Nephron progenitor cell (in vitro differentiated cells): Measurements from ENCODE around the gene IL21R.
"Not testable (repeated sequence)": the region's sequence is repeated elsewhere in the genome, so short reads cannot be mapped to it uniquely, and the experiment has no call there.

Source experiments
- DNase-seq: peaks from one replicate; pipeline ENCODE4 v3.0.0; 2021
- H3K27ac Mint-ChIP-seq: 2 replicates; pipeline ENCODE4 v1.8.0; 2021; ENCODE audit warnings: mild to moderate bottlenecking, moderate library complexity, mixed read lengths
- H3K27me3 Mint-ChIP-seq: 2 replicates; pipeline ENCODE4 v1.8.0; 2021; ENCODE audit warnings: mild to moderate bottlenecking, low read depth, mixed read lengths; ENCODE audit not compliant: poor library complexity
- H3K36me3 Mint-ChIP-seq: 2 replicates; pipeline ENCODE4 v1.8.0; 2021; ENCODE audit warnings: low read depth, mixed read lengths
- H3K4me1 Mint-ChIP-seq: 2 replicates; pipeline ENCODE4 v1.8.0; 2021; ENCODE audit warnings: mixed read lengths
- H3K4me3 Mint-ChIP-seq: 2 replicates; pipeline ENCODE4 v1.8.0; 2021; ENCODE audit warnings: mild to moderate bottlenecking, moderate library complexity, mixed read lengths
- H3K9me3 Mint-ChIP-seq: 2 replicates; pipeline ENCODE4 v1.8.0; 2021; ENCODE audit warnings: mild to moderate bottlenecking, moderate library complexity, mixed read lengths
- TF ChIP-seq, protein P1 (sequence below): fragments of 200-600 bp; sonication (generic); IDR thresholded peaks from 2 replicates; pipeline ENCODE4 v1.5.0; 2021; ENCODE audit warnings: antibody characterized with exemption

The IL21R gene

DNA sequence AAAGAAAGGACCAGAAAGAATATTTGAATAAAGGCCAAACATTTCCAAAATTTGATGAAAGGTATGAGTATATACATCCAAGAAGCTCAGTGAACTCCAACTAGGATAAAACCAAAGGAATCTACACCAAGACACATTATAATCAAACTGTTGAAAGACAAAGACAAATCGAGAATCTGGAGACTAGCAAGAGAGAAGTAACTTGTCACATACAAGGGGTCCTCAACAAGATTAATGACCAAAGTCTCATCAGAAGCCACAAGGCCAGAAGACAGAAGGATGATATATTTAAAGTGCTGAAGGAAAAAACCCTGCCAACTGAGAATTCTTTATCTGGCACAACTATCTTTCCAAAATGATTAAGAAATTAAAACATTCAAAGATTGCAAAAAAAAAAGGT lies 9.3 kb upstream of the IL21R start:
- TF ChIP-seq, protein P1, sequence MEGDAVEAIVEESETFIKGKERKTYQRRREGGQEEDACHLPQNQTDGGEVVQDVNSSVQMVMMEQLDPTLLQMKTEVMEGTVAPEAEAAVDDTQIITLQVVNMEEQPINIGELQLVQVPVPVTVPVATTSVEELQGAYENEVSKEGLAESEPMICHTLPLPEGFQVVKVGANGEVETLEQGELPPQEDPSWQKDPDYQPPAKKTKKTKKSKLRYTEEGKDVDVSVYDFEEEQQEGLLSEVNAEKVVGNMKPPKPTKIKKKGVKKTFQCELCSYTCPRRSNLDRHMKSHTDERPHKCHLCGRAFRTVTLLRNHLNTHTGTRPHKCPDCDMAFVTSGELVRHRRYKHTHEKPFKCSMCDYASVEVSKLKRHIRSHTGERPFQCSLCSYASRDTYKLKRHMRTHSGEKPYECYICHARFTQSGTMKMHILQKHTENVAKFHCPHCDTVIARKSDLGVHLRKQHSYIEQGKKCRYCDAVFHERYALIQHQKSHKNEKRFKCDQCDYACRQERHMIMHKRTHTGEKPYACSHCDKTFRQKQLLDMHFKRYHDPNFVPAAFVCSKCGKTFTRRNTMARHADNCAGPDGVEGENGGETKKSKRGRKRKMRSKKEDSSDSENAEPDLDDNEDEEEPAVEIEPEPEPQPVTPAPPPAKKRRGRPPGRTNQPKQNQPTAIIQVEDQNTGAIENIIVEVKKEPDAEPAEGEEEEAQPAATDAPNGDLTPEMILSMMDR, result no peak

DNA sequence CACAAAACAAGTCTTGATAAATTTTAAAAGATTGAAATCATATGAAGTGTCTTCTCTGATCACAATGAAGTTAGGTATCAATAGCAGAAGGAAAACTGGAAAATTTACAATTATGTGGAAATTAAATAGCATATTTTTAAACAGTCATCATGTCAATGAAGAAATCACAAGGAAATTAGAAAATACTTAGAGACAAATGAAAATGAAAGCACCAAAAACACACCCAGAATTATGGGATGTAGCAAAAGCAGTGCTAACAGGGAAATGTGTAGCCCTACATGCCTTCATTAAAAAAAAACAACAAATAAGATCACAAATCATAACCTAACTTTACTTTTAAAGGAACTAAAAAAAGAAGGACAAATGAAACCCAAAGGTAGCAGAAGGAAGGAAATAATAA lies 7.5 kb upstream of the IL21R start:
- H3K27me3 Mint-ChIP-seq, result peaks cover 2% of the 10 kb centered on the region
- TF ChIP-seq, protein P1, result no peak
- no peak overlapping the region for H3K4me3 Mint-ChIP-seq
- H3K4me1 Mint-ChIP-seq, result no peaks in the 10 kb centered on the region
- H3K36me3 Mint-ChIP-seq, result no peaks in the 10 kb centered on the region
- H3K27ac Mint-ChIP-seq, result no peak overlapping the region
- DNase-seq, result no peak
- H3K9me3 Mint-ChIP-seq, result peaks cover 58% of the 10 kb centered on the region

More for the DNA sequence above, 9.3 kb upstream of the IL21R start:
- peaks cover 60% of the 10 kb centered on the region for H3K9me3 Mint-ChIP-seq
- H3K4me1 Mint-ChIP-seq, result no peaks in the 10 kb centered on the region
- no peak overlapping the region for H3K4me3 Mint-ChIP-seq
- no peak overlapping the region for H3K27ac Mint-ChIP-seq
- no peak for DNase-seq
- H3K36me3 Mint-ChIP-seq, result no peaks in the 10 kb centered on the region
- H3K27me3 Mint-ChIP-seq, result peaks cover 3% of the 10 kb centered on the region

DNA sequence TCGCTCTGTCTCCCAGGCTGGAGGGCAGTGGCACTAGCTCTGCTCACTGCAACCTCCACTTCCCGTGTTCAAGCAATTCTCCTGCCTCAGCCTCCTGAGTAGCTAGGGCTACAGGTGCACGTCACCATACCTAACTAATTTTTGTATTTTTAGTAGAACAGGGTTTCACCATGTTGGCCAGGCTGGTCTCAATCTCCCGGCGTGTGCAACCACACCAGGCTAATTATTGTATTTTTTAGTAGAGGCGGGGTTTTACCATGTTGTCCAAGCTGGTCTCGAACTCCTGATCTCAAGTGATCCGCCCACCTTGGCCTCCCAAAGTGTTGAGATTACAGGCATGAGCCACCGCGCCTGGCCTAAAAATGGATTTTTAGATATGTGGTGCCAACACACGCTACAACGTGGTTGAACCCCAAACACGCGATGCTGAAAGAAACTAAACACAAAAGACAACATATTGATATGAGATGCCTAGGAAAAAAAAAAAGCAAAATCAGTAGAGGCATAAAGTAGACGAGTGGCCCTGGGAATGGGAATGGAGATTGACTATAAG lies 3.6 kb upstream of the IL21R start:
- H3K4me1 Mint-ChIP-seq, H3K4me3 Mint-ChIP-seq, DNase-seq, H3K36me3 Mint-ChIP-seq: not testable (repeated sequence)
- Mint-ChIP-seq H3K27me3 (peaks cover 14% of the 10 kb centered on the region), H3K27ac (peak overlapping the region; percentile 40), H3K9me3 (peaks cover 34% of the 10 kb centered on the region)

DNA sequence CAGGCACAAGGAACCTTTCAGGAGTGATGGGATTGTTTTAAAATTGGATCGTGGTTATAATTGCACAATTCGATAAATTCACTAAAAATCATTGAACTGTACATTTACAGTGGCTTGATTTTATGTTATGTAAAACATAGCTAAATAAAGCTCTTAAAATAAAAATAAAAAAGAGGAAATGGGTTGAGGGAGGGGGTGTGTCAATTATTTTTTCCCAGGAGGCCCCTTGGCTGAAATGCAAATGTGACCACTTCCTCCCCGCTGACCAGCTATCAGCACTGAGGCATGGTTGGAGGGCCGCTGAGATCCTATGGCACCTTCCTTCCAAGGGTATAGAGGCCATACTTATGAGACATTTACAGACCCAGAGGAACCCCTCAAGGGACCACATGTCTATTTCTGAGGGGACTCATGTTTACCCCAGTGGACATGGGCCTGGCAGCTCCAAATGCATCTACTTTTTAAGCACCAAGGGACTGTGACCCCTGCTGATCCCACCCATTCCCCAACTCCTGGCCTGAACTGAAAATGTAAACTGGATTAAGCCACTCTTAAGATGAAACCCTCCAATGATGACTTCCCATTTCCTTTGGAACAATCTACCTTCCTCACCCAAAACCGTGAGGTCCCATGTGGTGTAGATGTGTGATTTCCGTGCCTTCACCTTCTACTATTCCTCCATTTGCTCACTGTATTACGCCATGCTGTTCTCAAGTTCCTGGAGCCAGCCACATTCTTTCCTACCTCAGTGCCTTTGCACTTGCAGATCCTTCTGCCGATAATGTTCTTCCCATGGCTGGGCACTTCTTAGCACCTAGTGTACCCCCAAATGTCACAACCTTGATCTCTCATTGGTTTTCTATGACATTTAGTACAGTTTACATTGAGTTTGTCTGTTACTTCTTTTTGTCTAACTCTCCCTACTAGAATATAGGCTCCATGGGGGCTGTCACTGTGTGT lies 2.8 kb upstream of the IL21R start:
- no peaks in the 10 kb centered on the region for H3K36me3 Mint-ChIP-seq
- H3K9me3 Mint-ChIP-seq, result peaks cover 29% of the 10 kb centered on the region
- no peak for DNase-seq
- H3K27ac Mint-ChIP-seq, result peak overlapping the region; percentile 40
- H3K27me3 Mint-ChIP-seq, result peaks cover 14% of the 10 kb centered on the region
- H3K4me1 Mint-ChIP-seq, result no peaks in the 10 kb centered on the region
- no peak overlapping the region for H3K4me3 Mint-ChIP-seq
- TF ChIP-seq, protein P1, result no peak

DNA sequence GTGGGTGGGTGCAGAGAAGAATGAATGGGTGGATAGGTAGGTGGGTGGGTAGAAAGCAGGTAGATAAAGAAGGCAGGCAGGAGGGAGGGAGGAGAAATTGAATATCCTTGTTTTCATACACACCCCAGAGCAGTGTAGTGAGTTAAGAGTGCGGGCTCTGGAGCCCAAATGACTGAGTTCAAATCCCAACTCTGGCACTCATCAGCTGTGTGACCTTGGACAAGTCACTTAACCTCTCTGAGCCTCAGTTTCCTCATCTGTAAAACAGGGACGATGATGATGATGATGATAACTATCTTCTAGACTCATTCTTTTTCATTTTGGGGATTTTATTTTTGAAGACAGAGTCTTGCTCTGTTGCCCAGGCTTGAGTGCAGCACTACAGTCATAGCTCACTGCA lies 2.0 kb upstream of the IL21R start:
- Mint-ChIP-seq H3K4me3 (no peak overlapping the region), H3K36me3 (no peaks in the 10 kb centered on the region), H3K27me3 (peaks cover 14% of the 10 kb centered on the region), H3K9me3 (peaks cover 21% of the 10 kb centered on the region), H3K4me1 (no peaks in the 10 kb centered on the region), H3K27ac (no peak overlapping the region)
- DNase-seq, result no peak
- TF ChIP-seq, protein P1, result no peak

DNA sequence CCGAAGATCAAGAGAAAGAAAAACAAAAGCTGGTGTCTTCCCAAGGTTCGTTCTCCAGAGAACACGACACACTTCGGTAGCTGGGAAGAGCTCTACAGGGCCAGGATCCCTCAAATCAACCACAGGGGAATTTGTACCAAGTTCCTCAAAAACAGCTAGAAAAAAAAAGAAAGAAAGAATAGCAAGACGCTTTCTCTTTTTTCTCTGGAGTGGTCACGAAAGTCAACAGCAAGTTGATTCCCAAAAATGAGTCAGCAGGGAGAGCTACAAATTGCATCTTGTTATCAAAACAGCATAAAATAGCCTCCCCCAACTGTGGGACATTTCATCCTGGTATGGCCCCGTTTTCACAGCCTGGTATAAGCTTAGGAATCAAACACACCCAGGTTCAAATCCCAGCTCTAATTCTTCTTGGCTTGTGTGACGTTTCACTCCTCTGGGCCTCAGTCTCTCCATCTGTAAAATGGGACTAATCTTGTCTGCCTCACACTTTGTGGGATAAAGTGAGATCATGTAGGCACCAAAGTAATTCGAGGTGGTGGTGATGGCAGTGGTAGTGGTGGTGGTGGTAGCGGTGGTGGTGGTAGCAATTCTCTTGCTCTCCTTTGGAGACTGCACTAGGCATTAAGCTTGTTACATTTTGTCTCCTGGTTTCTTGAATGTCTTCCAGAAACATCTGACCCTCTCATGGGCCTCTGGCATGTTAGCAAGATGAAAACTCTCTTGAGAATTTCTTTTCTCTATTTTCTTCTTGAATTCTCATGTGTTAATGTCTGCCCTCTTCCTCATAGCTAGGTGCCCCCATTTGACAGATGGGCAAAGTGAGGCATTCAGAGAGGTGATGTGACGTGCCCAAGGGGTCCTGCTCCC lies 988 bp upstream of the IL21R start:
- Mint-ChIP-seq H3K27ac (no peak overlapping the region), H3K36me3 (no peaks in the 10 kb centered on the region), H3K27me3 (peaks cover 14% of the 10 kb centered on the region), H3K4me3 (no peak overlapping the region), H3K9me3 (peaks cover 11% of the 10 kb centered on the region), H3K4me1 (peaks cover 2% of the 10 kb centered on the region)
- DNase-seq, result no peak
- TF ChIP-seq, protein P1, result no peak
